GM23338 (cell line): Measurements from ENCODE around the gene AGAP1. TPM values are rescaled to one million over a fixed set of nuclear protein-coding genes. Genes with fewer than 3 reads are reported as not detected.
A peak's percentile ranks its signal among the peaks of the same experiment; 100 is the strongest.

Experiments
- ATAC-seq: fragments of 200-7000 bp; cut with Tn5 transposase; 3 replicates; pipeline ENCODE4 v1.9.1; 2020
- DNase-seq: peaks from one replicate; pipeline ENCODE4 v3.0.0-alpha.2; 2015; ENCODE audit warnings: low spot score
- H2AFZ ChIP-seq: fragments of 200-600 bp; sonication (generic); 2 replicates; pipeline ENCODE4 v1.8.0; 2016; ENCODE audit warnings: antibody characterized with exemption, mild to moderate bottlenecking, moderate library complexity
- H3F3A ChIP-seq: fragments of 200-600 bp; sonication (generic); replicated peaks from 2 replicates; pipeline ENCODE4 v1.8.0; 2017; ENCODE audit warnings: antibody characterized with exemption, mixed run types, low read depth
- H3K27ac ChIP-seq: fragments of 200-600 bp; sonication (generic); 2 replicates; pipeline ENCODE4 v1.6.1; 2016; ENCODE audit warnings: low read depth
- H3K27me3 ChIP-seq: fragments of 200-600 bp; sonication (generic); 2 replicates; pipeline ENCODE4 v1.8.0; 2016; ENCODE audit warnings: mild to moderate bottlenecking, mixed run types, moderate library complexity; ENCODE audit not compliant: insufficient read depth
- H3K36me3 ChIP-seq: fragments of 200-600 bp; sonication (generic); 2 replicates; pipeline ENCODE4 v1.8.0; 2016; ENCODE audit warnings: mild to moderate bottlenecking; ENCODE audit not compliant: insufficient read depth
- H3K4me1 ChIP-seq: fragments of 200-600 bp; sonication (generic); 2 replicates; pipeline ENCODE4 v1.8.0; 2016; ENCODE audit warnings: mild to moderate bottlenecking, moderate library complexity; ENCODE audit not compliant: insufficient read depth
- H3K4me2 ChIP-seq: fragments of 200-600 bp; sonication (generic); 2 replicates; pipeline ENCODE4 v1.7.1; 2017; ENCODE audit warnings: mixed run types
- H3K4me3 ChIP-seq: fragments of 200-600 bp; sonication (generic); 2 replicates; pipeline ENCODE4 v1.6.1; 2016; ENCODE audit warnings: mixed run types
- H3K79me2 ChIP-seq: fragments of 200-600 bp; sonication (generic); replicated peaks from 2 replicates; pipeline ENCODE4 v1.8.0; 2017; ENCODE audit warnings: mild to moderate bottlenecking; ENCODE audit not compliant: insufficient read depth
- H3K9me2 ChIP-seq: fragments of 200-600 bp; sonication (generic); 2 replicates; pipeline ENCODE4 v1.8.0; 2017; ENCODE audit not compliant: insufficient read depth
- H4K20me1 ChIP-seq: fragments of 200-600 bp; sonication (generic); replicated peaks from 2 replicates; pipeline ENCODE4 v1.8.0; 2017; ENCODE audit warnings: mild to moderate bottlenecking; ENCODE audit not compliant: insufficient read depth
- H3K27ac Mint-ChIP-seq: 2 replicates; pipeline ENCODE4 v1.8.0; 2020; ENCODE audit warnings: inconsistent platforms, mild to moderate bottlenecking, moderate library complexity, mixed read lengths
- H3K27me3 Mint-ChIP-seq: 3 replicates; pipeline ENCODE4 v1.8.0; 2022; ENCODE audit warnings: low read depth, mild to moderate bottlenecking, moderate library complexity, mixed read lengths, inconsistent platforms; ENCODE audit not compliant: insufficient read depth, poor library complexity
- H3K36me3 Mint-ChIP-seq: 3 replicates; pipeline ENCODE4 v1.8.0; 2021; ENCODE audit warnings: low read depth, mild to moderate bottlenecking, inconsistent platforms, moderate library complexity, mixed read lengths
- H3K4me1 Mint-ChIP-seq: 3 replicates; pipeline ENCODE4 v1.8.0; 2020; ENCODE audit warnings: mild to moderate bottlenecking, inconsistent platforms, mixed read lengths
- H3K4me3 Mint-ChIP-seq: 3 replicates; pipeline ENCODE4 v1.8.0; 2021; ENCODE audit warnings: moderate library complexity, mild to moderate bottlenecking, inconsistent platforms, mixed read lengths
- H3K9me3 Mint-ChIP-seq: 3 replicates; pipeline ENCODE4 v1.8.0; 2020; ENCODE audit warnings: moderate library complexity, mild to moderate bottlenecking, inconsistent platforms, mixed read lengths
- JUNB ChIP-seq: IDR thresholded peaks from one replicate; pipeline ENCODE4 v1.6.1; 2016; ENCODE audit warnings: antibody characterized with exemption; ENCODE audit not compliant: unreplicated experiment
- POLR2AphosphoS5 ChIP-seq: IDR thresholded peaks from 2 replicates; pipeline ENCODE4 v1.6.1; 2016; ENCODE audit warnings: antibody characterized with exemption, low read depth
- ZNF331 ChIP-seq: fragments of 250-450 bp; sonication (Bioruptor Pico); IDR thresholded peaks from 2 replicates; pipeline ENCODE4 v1.5.0; 2020; ENCODE audit warnings: low read depth, mild to moderate bottlenecking, moderate library complexity
- polyA plus RNA-seq: library from polyadenylated mRNA; unstranded; fragments of >200 nt; fragmentation: Nextera tagmentation; extraction: Ambion mirVana; gene quantifications from 2 replicates; pipeline ENCODE4 v1.2.1, GENCODE V29; 2016
- total RNA-seq: library from RNA; depleted of rRNA; stranded (reverse); fragments of >200 nt; shearing (Covaris generic); gene quantifications from 2 replicates; pipeline ENCODE4 v1.2.3, GENCODE V29; 2014
- TF ChIP-seq, protein P1 (sequence below), 2 experiments: fragments of 200-600 bp in 1 of 2; sonication (generic) in 1 of 2; conservative IDR thresholded peaks; 2 replicates each; pipeline versions ENCODE4 v1.5.1 to v1.6.1; 2016 to 2017; ENCODE audit warnings: antibody characterized with exemption in 2 of 2, low read depth in 2 of 2, mild to moderate bottlenecking in 2 of 2, moderate library complexity in 1 of 2
- TF ChIP-seq, protein P2 (sequence below): fragments of 250-450 bp; sonication (Bioruptor Pico); IDR thresholded peaks from 2 replicates; pipeline ENCODE4 v1.5.0; 2020; ENCODE audit warnings: mild to moderate bottlenecking, moderate library complexity

AGAP1 gene
- total and polyA plus RNA-seq, 2 experiments from 2014 or later, result 13.3 to 27.9 TPM

DNA sequence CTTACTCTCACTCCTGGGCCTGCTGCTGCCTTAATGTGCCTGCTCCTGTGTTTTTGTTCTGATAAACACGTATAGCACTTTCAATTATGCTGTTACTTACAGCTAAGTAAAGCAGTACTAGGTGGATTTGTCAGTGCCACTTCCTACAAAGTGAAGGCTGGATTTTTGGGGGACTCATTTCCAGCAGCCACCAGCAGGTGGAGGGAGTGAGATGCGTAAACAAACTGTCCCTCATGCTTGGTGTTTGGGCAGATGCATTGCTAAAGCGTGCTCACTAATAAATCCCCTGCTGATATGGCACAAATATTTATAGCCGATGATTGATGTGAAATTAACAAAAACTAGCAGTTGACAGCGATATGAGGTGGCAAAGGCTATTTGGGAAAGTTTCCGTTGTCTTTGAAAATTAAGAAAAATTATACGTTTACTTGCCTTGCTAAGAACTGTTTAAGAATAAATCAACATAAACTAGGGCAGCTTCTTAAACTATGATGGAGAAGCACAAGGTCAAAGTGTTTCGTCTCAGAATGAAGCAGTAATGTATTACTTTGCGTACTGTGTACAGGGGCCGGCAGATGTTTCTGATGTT lies 101.7 kb downstream of the AGAP1 start:
- peaks cover 5% of the 10 kb centered on the region for H4K20me1 ChIP-seq
- H3K27ac ChIP-seq, result no peak overlapping the region
- H3K4me1 ChIP-seq, result no peaks in the 10 kb centered on the region; the same call in 1 of the 2 replicates
- H3K9me2 ChIP-seq, result no peaks in the 10 kb centered on the region
- H3K4me3 ChIP-seq, result no peak overlapping the region
- H3K36me3 Mint-ChIP-seq, result peaks cover under 1% of the 10 kb centered on the region; the same call in 1 of the 3 replicates
- peak; percentile 83 for DNase-seq
- ATAC-seq, result peak; percentile 57
- no peak overlapping the region for H2AFZ ChIP-seq
- no peak overlapping the region for H3K4me2 ChIP-seq
- peaks cover 61% of the 10 kb centered on the region for H3K79me2 ChIP-seq
- peaks cover 6% of the 10 kb centered on the region for H3K27me3 Mint-ChIP-seq
- no peak overlapping the region for H3K4me3 Mint-ChIP-seq
- peaks cover 35% of the 10 kb centered on the region for H3K4me1 Mint-ChIP-seq
- no peaks in the 10 kb centered on the region for H3K27me3 ChIP-seq
- no peak overlapping the region for H3K27ac Mint-ChIP-seq
- H3K36me3 ChIP-seq, result no peaks in the 10 kb centered on the region; the same call in 1 of the 2 replicates
- TF ChIP-seq POLR2AphosphoS5 (no peak), ZNF331 (no peak), JUNB (no peak)
- TF ChIP-seq, protein P1, sequence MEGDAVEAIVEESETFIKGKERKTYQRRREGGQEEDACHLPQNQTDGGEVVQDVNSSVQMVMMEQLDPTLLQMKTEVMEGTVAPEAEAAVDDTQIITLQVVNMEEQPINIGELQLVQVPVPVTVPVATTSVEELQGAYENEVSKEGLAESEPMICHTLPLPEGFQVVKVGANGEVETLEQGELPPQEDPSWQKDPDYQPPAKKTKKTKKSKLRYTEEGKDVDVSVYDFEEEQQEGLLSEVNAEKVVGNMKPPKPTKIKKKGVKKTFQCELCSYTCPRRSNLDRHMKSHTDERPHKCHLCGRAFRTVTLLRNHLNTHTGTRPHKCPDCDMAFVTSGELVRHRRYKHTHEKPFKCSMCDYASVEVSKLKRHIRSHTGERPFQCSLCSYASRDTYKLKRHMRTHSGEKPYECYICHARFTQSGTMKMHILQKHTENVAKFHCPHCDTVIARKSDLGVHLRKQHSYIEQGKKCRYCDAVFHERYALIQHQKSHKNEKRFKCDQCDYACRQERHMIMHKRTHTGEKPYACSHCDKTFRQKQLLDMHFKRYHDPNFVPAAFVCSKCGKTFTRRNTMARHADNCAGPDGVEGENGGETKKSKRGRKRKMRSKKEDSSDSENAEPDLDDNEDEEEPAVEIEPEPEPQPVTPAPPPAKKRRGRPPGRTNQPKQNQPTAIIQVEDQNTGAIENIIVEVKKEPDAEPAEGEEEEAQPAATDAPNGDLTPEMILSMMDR (conservative IDR thresholded peaks at IDR 0.05; ENCODE audit: low read depth in 2 of 2), result peak; percentile 87 to 90
- TF ChIP-seq, protein P2, sequence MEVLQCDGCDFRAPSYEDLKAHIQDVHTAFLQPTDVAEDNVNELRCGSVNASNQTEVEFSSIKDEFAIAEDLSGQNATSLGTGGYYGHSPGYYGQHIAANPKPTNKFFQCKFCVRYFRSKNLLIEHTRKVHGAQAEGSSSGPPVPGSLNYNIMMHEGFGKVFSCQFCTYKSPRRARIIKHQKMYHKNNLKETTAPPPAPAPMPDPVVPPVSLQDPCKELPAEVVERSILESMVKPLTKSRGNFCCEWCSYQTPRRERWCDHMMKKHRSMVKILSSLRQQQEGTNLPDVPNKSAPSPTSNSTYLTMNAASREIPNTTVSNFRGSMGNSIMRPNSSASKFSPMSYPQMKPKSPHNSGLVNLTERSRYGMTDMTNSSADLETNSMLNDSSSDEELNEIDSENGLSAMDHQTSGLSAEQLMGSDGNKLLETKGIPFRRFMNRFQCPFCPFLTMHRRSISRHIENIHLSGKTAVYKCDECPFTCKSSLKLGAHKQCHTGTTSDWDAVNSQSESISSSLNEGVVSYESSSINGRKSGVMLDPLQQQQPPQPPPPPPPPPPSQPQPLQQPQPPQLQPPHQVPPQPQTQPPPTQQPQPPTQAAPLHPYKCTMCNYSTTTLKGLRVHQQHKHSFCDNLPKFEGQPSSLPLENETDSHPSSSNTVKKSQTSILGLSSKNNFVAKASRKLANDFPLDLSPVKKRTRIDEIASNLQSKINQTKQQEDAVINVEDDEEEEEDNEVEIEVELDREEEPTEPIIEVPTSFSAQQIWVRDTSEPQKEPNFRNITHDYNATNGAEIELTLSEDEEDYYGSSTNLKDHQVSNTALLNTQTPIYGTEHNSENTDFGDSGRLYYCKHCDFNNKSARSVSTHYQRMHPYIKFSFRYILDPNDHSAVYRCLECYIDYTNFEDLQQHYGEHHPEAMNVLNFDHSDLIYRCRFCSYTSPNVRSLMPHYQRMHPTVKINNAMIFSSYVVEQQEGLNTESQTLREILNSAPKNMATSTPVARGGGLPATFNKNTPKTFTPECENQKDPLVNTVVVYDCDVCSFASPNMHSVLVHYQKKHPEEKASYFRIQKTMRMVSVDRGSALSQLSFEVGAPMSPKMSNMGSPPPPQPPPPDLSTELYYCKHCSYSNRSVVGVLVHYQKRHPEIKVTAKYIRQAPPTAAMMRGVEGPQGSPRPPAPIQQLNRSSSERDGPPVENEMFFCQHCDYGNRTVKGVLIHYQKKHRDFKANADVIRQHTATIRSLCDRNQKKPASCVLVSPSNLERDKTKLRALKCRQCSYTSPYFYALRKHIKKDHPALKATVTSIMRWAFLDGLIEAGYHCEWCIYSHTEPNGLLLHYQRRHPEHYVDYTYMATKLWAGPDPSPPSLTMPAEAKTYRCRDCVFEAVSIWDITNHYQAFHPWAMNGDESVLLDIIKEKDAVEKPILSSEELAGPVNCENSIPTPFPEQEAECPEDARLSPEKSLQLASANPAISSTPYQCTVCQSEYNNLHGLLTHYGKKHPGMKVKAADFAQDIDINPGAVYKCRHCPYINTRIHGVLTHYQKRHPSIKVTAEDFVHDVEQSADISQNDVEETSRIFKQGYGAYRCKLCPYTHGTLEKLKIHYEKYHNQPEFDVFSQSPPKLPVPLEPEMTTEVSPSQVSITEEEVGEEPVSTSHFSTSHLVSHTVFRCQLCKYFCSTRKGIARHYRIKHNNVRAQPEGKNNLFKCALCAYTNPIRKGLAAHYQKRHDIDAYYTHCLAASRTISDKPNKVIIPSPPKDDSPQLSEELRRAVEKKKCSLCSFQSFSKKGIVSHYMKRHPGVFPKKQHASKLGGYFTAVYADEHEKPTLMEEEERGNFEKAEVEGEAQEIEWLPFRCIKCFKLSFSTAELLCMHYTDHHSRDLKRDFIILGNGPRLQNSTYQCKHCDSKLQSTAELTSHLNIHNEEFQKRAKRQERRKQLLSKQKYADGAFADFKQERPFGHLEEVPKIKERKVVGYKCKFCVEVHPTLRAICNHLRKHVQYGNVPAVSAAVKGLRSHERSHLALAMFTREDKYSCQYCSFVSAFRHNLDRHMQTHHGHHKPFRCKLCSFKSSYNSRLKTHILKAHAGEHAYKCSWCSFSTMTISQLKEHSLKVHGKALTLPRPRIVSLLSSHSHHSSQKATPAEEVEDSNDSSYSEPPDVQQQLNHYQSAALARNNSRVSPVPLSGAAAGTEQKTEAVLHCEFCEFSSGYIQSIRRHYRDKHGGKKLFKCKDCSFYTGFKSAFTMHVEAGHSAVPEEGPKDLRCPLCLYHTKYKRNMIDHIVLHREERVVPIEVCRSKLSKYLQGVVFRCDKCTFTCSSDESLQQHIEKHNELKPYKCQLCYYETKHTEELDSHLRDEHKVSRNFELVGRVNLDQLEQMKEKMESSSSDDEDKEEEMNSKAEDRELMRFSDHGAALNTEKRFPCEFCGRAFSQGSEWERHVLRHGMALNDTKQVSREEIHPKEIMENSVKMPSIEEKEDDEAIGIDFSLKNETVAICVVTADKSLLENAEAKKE, result no peak
- H3K9me3 Mint-ChIP-seq, result no peaks in the 10 kb centered on the region; the same call in 1 of the 3 replicates
- H3F3A ChIP-seq, result no peaks in the 10 kb centered on the region
